DOHH2 (cell line): Measurements from ENCODE around the gene MPZL2.

Experiments
- H3F3A ChIP-seq: fragments of 200-600 bp; sonication (generic), shearing (Covaris generic); 2 replicates; pipeline ENCODE4 v1.6.0; 2016; ENCODE audit warnings: antibody characterized with exemption, mild to moderate bottlenecking; ENCODE audit not compliant: control insufficient read depth, insufficient read depth
- H3K27ac ChIP-seq: fragments of 200-600 bp; sonication (generic); 2 replicates; pipeline ENCODE4 v1.5.1; 2014; ENCODE audit warnings: low read depth, mild to moderate bottlenecking, low read length, moderate library complexity
- H3K27me3 ChIP-seq: fragments of 200-600 bp; sonication (generic); 2 replicates; pipeline ENCODE4 v1.6.1; 2014; ENCODE audit warnings: mild to moderate bottlenecking, low read length, mixed read lengths; ENCODE audit not compliant: control insufficient read depth
- H3K36me3 ChIP-seq: fragments of 200-600 bp; sonication (generic); 2 replicates; pipeline ENCODE4 v1.6.1; 2014; ENCODE audit warnings: mild to moderate bottlenecking, low read length, moderate library complexity, mixed read lengths; ENCODE audit not compliant: control insufficient read depth
- H3K4me1 ChIP-seq: fragments of 200-600 bp; sonication (generic); 2 replicates; pipeline ENCODE4 v1.6.1; 2014; ENCODE audit warnings: mild to moderate bottlenecking, low read length, mixed read lengths; ENCODE audit not compliant: control insufficient read depth
- H3K4me2 ChIP-seq: fragments of 200-600 bp; sonication (generic); 2 replicates; pipeline ENCODE4 v1.6.0; 2014; ENCODE audit warnings: mild to moderate bottlenecking, low read length, moderate library complexity
- H3K4me3 ChIP-seq: fragments of 200-600 bp; sonication (generic); 2 replicates; pipeline ENCODE4 v1.5.1; 2014; ENCODE audit warnings: mild to moderate bottlenecking, low read length, mixed read lengths
- H3K79me2 ChIP-seq: fragments of 200-600 bp; sonication (generic); 2 replicates; pipeline ENCODE4 v1.6.1; 2014; ENCODE audit warnings: mild to moderate bottlenecking, low read length, mixed read lengths; ENCODE audit not compliant: control insufficient read depth
- H3K9me2 ChIP-seq: fragments of 200-600 bp; sonication (generic); replicated peaks from 2 replicates; pipeline ENCODE4 v1.6.1; 2014; ENCODE audit warnings: mild to moderate bottlenecking, low read length, mixed read lengths; ENCODE audit not compliant: control insufficient read depth
- H3K9me3 ChIP-seq: fragments of 200-600 bp; sonication (generic); 2 replicates; pipeline ENCODE4 v1.6.1; 2014; ENCODE audit warnings: antibody characterized with exemption, low read length, mixed read lengths; ENCODE audit not compliant: control insufficient read depth, insufficient read depth
- H4K20me1 ChIP-seq: fragments of 200-600 bp; sonication (generic); 2 replicates; pipeline ENCODE4 v1.6.0; 2014; ENCODE audit warnings: low read depth, mild to moderate bottlenecking, antibody characterized with exemption, low read length, moderate library complexity; ENCODE audit not compliant: control insufficient read depth, insufficient read depth
- CTCF ChIP-seq: fragments of 200-600 bp; sonication (generic); IDR thresholded peaks from one replicate; pipeline ENCODE4 v1.5.1; 2014; ENCODE audit warnings: antibody characterized with exemption, mild to moderate bottlenecking, low read depth, low read length; ENCODE audit not compliant: poor library complexity, severe bottlenecking
- EZH2phosphoT487 ChIP-seq: fragments of 200-600 bp; sonication (generic); IDR thresholded peaks from 2 replicates; pipeline ENCODE4 v1.6.1; 2017; ENCODE audit warnings: borderline replicate concordance, mild to moderate bottlenecking, antibody characterized with exemption, low read length, moderate library complexity, mixed read lengths

MPZL2 gene

GRCh38 chr11:118283756-118284350 lies 19.8 kb upstream of the MPZL2 start:
- Histone ChIP-seq H3K4me2 (no peak overlapping the region), H3K27me3 (no peaks in the 10 kb centered on the region), H3K9me2 (no peaks in the 10 kb centered on the region), H4K20me1 (no peaks in the 10 kb centered on the region), H3K4me1 (peaks cover 28% of the 10 kb centered on the region), H3K9me3 (no peaks in the 10 kb centered on the region), H3K27ac (no peak overlapping the region), H3F3A (peaks cover 3% of the 10 kb centered on the region; the same call in 1 of the 2 replicates), H3K79me2 (no peaks in the 10 kb centered on the region), H3K4me3 (no peak overlapping the region), H3K36me3 (no peaks in the 10 kb centered on the region)
- TF ChIP-seq EZH2phosphoT487 = no peak
- TF ChIP-seq CTCF = no peak

GRCh38 chr11:118283037-118283636 lies 19.0 kb upstream of the MPZL2 start:
- Histone ChIP-seq H4K20me1 (no peaks in the 10 kb centered on the region), H3K4me2 (no peak overlapping the region), H3K4me1 (peaks cover 28% of the 10 kb centered on the region), H3K79me2 (no peaks in the 10 kb centered on the region), H3K36me3 (no peaks in the 10 kb centered on the region), H3K27me3 (no peaks in the 10 kb centered on the region), H3K4me3 (no peak overlapping the region), H3K27ac (no peak overlapping the region), H3K9me2 (no peaks in the 10 kb centered on the region), H3F3A (peaks cover 3% of the 10 kb centered on the region; the same call in 1 of the 2 replicates), H3K9me3 (no peaks in the 10 kb centered on the region)
- TF ChIP-seq CTCF (no peak), EZH2phosphoT487 (no peak)

- Histone ChIP-seq H3K4me2 (no peak overlapping the region), H3K9me3 (no peaks in the 10 kb centered on the region), H3K36me3 (no peaks in the 10 kb centered on the region), H4K20me1 (no peaks in the 10 kb centered on the region), H3K27ac (no peak overlapping the region), H3F3A (peaks cover 3% of the 10 kb centered on the region; the same call in 1 of the 2 replicates), H3K27me3 (no peaks in the 10 kb centered on the region), H3K4me1 (peaks cover 28% of the 10 kb centered on the region), H3K79me2 (no peaks in the 10 kb centered on the region), H3K9me2 (no peaks in the 10 kb centered on the region), H3K4me3 (no peak overlapping the region)
- TF ChIP-seq EZH2phosphoT487 (no peak), CTCF (no peak)
These were observed 18.5 kb upstream of the MPZL2 start for GRCh38 chr11:118282606-118283005.
